Measurements from ENCODE around the gene RASGRP2.

- TF ChIP-seq CTCF (IDR thresholded peaks at IDR 0.05) (no peak), POLR2A (IDR thresholded peaks at IDR 0.05; ENCODE audit: low read depth) (no peak), POLR2AphosphoS5 (IDR thresholded peaks at IDR 0.05) (no peak)
These were observed 57.3 kb downstream of the RASGRP2 start for GRCh38 chr11:64686466-64687170.

All from esophagus muscularis mucosa (tissue), 3 donors.